HUDEP-2 (cell line): ENCODE data around the gene PFKP.

Experiments
- DNase-seq, 76 experiments: peaks; one replicate each; lab custom pipeline; 2025; ENCODE audit not compliant: unreplicated experiment in 76 of 76; lab: John Stamatoyannopoulos, UW

The PFKP gene

GRCh38 chr10:3046210-3046779 lies 21.1 kb upstream of the PFKP start:
- no peak for DNase-seq

GRCh38 chr10:3046981-3047547 lies 20.3 kb upstream of the PFKP start:
- DNase-seq, result no peak

GRCh38 chr10:3047596-3047995 lies 19.8 kb upstream of the PFKP start:
- no peak for DNase-seq

GRCh38 chr10:3048119-3049019 lies 19.0 kb upstream of the PFKP start:
- no peak for DNase-seq

GRCh38 chr10:3051692-3052091 lies 15.7 kb upstream of the PFKP start:
- no peak for DNase-seq

GRCh38 chr10:3053155-3053554 lies 14.2 kb upstream of the PFKP start:
- no peak for DNase-seq

GRCh38 chr10:3054183-3054850 lies 13.0 kb upstream of the PFKP start:
- no peak for DNase-seq

GRCh38 chr10:3054851-3055199 lies 12.5 kb upstream of the PFKP start:
- DNase-seq, result no peak

GRCh38 chr10:3056280-3057037 lies 10.9 kb upstream of the PFKP start:
- no peak for DNase-seq

GRCh38 chr10:3057946-3058345 lies 9.4 kb upstream of the PFKP start:
- DNase-seq, result no peak

- DNase-seq, result no peak
Observed at GRCh38 chr10:3059974-3060373, 7.4 kb upstream of the PFKP start.

- DNase-seq, result no peak
Observed at GRCh38 chr10:3060481-3060889, 6.9 kb upstream of the PFKP start.

- DNase-seq, result peak in 11 of 76 experiments; percentile 4 to 39 (median 17)
Observed at GRCh38 chr10:3061323-3061898, 5.9 kb upstream of the PFKP start.

GRCh38 chr10:3062502-3063186 lies 4.7 kb upstream of the PFKP start:
- no peak for DNase-seq

- DNase-seq, result no peak
Observed at GRCh38 chr10:3064423-3064822, 2.9 kb upstream of the PFKP start.

- DNase-seq, result no peak
Observed at GRCh38 chr10:3065622-3066021, 1.7 kb upstream of the PFKP start.

- no peak for DNase-seq
Observed at GRCh38 chr10:3066317-3067117, 831 bp upstream of the PFKP start.

GRCh38 chr10:3067859-3068179 lies 471 bp downstream of the PFKP start:
- DNase-seq, result no peak
